GM18870 (cell line): ENCODE measurements around the gene KIF13A.
A peak's percentile ranks its signal among the peaks of the same experiment; 100 is the strongest.

Source experiments
- ATAC-seq: cut with Tn5 transposase; IDR thresholded peaks from one replicate; pipeline ENCODE4 v1.9.1; 2021; ENCODE audit warnings: moderate library complexity; ENCODE audit not compliant: unreplicated experiment

KIF13A gene

GRCh38 chr6:17730078-17730704, 257.2 kb downstream of the KIF13A start:
- no peak for ATAC-seq

GRCh38 chr6:17729223-17730077, 258.0 kb downstream of the KIF13A start:
- no peak for ATAC-seq

- ATAC-seq = no peak
Measured at GRCh38 chr6:17728551-17729222, 258.7 kb downstream of the KIF13A start.

- ATAC-seq = no peak
Measured at GRCh38 chr6:17725083-17725482, 262.4 kb downstream of the KIF13A start.

GRCh38 chr6:17724341-17724740, 263.1 kb downstream of the KIF13A start:
- no peak for ATAC-seq

GRCh38 chr6:17721671-17722070, 265.8 kb downstream of the KIF13A start:
- ATAC-seq = no peak

- no peak for ATAC-seq
Measured at GRCh38 chr6:17719323-17720041, 268.0 kb downstream of the KIF13A start.

GRCh38 chr6:17716221-17716620, 271.2 kb downstream of the KIF13A start:
- no peak for ATAC-seq

GRCh38 chr6:17714879-17715851, 272.3 kb downstream of the KIF13A start:
- ATAC-seq = peak; percentile 89

- ATAC-seq = no peak
Measured at GRCh38 chr6:17714177-17714576, 273.3 kb downstream of the KIF13A start.

- no peak for ATAC-seq
Measured at GRCh38 chr6:17712576-17712975, 274.9 kb downstream of the KIF13A start.

GRCh38 chr6:17710331-17710730, 277.1 kb downstream of the KIF13A start:
- ATAC-seq = no peak

- no peak for ATAC-seq
Measured at GRCh38 chr6:17709476-17709875, 278.0 kb downstream of the KIF13A start.
